ENCODE measurements around the gene CSF1R. TPM values are rescaled to one million over a fixed set of nuclear protein-coding genes. Genes with fewer than 3 reads are reported as not detected.

The CSF1R gene
- total and polyA plus RNA-seq, 12 donors, result 4.8 to 83.9 (median 10.6) TPM

DNA sequence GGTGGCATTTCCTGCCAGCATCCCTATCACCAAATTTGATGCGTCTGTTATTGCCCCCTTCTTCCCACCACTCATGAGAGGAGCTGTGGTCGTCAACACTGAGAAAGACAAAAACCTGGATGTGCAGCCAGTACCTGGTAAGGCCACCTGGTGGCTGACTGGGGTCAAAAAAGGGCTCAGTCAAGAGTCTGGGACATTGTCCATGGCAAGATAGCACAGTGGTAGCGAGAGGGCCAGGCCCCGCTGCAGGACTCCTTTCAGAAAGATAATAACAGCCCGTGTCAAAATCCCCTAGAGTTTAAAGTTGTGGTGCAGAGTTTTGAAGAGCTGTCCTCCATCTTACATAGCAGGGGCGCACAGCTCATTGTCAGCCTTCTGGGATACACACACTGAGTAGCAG lies 40.8 kb downstream of the CSF1R start:
- H3K4me1 ChIP-seq, result peaks cover 0 to 46% (median 36%) of the 10 kb centered on the region in 9 donors

DNA sequence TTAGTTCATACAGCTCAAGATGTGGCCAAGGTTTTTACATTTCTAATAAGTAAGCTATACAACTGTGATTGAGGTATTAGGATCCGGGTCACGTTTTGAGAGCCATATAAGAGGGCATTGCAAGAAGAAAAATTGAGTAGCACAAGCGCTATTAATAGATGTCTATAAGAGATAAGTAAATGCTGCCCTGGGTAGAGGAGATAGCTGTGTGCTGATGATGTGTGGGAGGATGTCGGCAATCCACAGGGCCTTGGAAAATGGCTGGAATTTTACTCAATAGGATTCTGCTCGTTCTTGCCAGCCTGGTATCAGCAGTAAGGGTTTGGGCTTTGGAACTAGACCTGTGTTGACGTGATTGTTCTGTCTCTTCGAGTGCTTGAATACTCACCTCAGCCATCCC lies 41.6 kb downstream of the CSF1R start:
- TF ChIP-seq, protein P1, sequence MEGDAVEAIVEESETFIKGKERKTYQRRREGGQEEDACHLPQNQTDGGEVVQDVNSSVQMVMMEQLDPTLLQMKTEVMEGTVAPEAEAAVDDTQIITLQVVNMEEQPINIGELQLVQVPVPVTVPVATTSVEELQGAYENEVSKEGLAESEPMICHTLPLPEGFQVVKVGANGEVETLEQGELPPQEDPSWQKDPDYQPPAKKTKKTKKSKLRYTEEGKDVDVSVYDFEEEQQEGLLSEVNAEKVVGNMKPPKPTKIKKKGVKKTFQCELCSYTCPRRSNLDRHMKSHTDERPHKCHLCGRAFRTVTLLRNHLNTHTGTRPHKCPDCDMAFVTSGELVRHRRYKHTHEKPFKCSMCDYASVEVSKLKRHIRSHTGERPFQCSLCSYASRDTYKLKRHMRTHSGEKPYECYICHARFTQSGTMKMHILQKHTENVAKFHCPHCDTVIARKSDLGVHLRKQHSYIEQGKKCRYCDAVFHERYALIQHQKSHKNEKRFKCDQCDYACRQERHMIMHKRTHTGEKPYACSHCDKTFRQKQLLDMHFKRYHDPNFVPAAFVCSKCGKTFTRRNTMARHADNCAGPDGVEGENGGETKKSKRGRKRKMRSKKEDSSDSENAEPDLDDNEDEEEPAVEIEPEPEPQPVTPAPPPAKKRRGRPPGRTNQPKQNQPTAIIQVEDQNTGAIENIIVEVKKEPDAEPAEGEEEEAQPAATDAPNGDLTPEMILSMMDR (IDR thresholded peaks at IDR 0.05), result no peak
- ATAC-seq (peak in 3 of 8 donors; percentile 20 to 42 (median 24)), DNase-seq (no peak)
- Histone ChIP-seq H3K36me3 (peaks cover 6 to 100% (median 49%) of the 10 kb centered on the region in 9 donors), H3K9me3 (no peaks in the 10 kb centered on the region), H3K27ac (peak overlapping the region in 6 of 10 donors; percentile 18 to 72 (median 61)), H3K27me3 (no peaks in the 10 kb centered on the region), H3K4me1 (peaks cover 0 to 46% (median 36%) of the 10 kb centered on the region in 9 donors), H3K4me3 (no peak overlapping the region)
- intact Hi-C loops (cut with DNase I), result loop anchor here in 3 of 10 donors (10.0 kb wide), 1 partner anchor 170 kb away; no protein-coding TSS in a partner anchor
- 45 to 58% methylated on average over 7 of the region's 7 CpGs for WGBS, 2 donors

More for the DNA sequence above, 40.8 kb downstream of the CSF1R start:
- no peaks in the 10 kb centered on the region for H3K9me3 ChIP-seq
- intact Hi-C loops (cut with DNase I), result loop anchor here in 3 of 10 donors (10.0 kb wide), 1 partner anchor 169 kb away; no protein-coding TSS in a partner anchor
- H3K36me3 ChIP-seq, result peaks cover 6 to 100% (median 54%) of the 10 kb centered on the region in 9 donors
- no peaks in the 10 kb centered on the region for H3K27me3 ChIP-seq
- no peak overlapping the region for H3K4me3 ChIP-seq
- no peak for ATAC-seq
- TF ChIP-seq, protein P1 (IDR thresholded peaks at IDR 0.05), result no peak
- peak overlapping the region in 3 of 10 donors; percentile 18 to 54 (median 27) for H3K27ac ChIP-seq
- DNase-seq, result no peak
- 80 to 82% methylated on average over 6 of the region's 6 CpGs for WGBS, 2 donors

DNA sequence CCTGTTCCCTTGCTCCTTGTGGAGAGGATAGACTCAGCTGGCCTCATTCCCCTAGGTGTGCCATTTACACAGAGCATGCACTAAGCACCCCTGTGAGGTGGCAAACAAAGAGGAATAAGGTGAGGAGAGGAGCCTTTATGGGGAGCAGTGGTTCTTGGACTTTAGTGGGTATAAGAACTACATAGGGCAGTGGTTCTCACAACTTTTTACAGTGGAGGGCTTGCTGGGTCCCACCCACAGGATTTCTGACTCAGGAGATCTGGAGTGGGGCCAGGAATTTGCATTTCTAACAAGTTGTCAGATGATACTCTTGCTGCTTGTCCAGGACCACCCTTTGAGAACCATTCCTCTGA lies 42.0 kb downstream of the CSF1R start:
- Histone ChIP-seq H3K4me1 (peaks cover 0 to 46% (median 34%) of the 10 kb centered on the region in 9 donors), H3K36me3 (peaks cover 6 to 100% (median 44%) of the 10 kb centered on the region in 9 donors), H3K9me3 (no peaks in the 10 kb centered on the region), H3K4me3 (no peak overlapping the region), H3K27me3 (no peaks in the 10 kb centered on the region), H3K27ac (peak overlapping the region in 7 of 10 donors; percentile 18 to 72 (median 61))
- TF ChIP-seq, protein P1 (IDR thresholded peaks at IDR 0.05), result no peak
- intact Hi-C loops (cut with DNase I), result loop anchor here in 3 of 10 donors (10.0 kb wide), 1 partner anchor 170 kb away; no protein-coding TSS in a partner anchor
- ATAC-seq (peak in 5 of 8 donors; percentile 5 to 29 (median 19)), DNase-seq (peak in 1 of 2 donors; percentile 35)

DNA sequence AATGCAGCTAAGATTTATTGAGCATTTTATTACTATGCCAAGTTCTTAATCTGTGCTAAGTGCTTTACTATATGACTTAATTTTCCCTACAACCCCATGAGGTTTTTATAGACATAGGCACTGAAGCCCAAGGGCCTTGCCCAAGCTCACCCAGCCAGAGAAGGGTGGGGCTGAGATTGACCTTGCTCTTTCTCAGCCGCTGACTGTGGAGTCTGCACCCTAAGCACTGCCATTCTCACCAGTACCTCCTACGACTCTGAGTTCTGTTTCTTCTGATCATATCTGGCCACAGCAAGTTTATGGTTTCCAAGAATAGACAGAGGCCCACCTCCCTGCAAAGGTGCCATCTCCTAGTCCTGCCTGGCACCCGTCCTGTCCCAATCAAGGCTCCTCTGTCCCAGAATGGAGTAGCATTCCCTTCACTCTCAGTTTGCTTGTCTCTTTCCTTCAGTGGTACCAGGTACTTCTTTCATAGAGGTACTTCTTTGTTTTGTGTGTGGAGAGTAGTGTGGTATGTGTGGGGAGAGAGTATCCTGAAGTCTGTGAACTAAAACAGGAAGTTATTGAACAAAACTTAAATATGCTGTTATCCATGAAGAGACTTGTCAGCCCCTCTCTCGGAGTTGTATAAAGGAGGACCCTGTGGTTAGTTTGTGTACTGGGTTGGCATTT lies 42.6 kb downstream of the CSF1R start:
- TF ChIP-seq, protein P1 (IDR thresholded peaks at IDR 0.05), result no peak
- Histone ChIP-seq H3K4me1 (peaks cover 0 to 46% (median 34%) of the 10 kb centered on the region in 9 donors), H3K27ac (peak overlapping the region in 7 of 10 donors; percentile 18 to 72 (median 61)), H3K27me3 (no peaks in the 10 kb centered on the region), H3K36me3 (peaks cover 3 to 100% (median 39%) of the 10 kb centered on the region in 9 donors), H3K4me3 (no peak overlapping the region), H3K9me3 (no peaks in the 10 kb centered on the region)
- no peak for DNase-seq
- 47 to 55% methylated on average over 4 of the region's 4 CpGs for WGBS, 2 donors
- ATAC-seq, result peak in 6 of 8 donors; percentile 36 to 65 (median 56)
- intact Hi-C loops (cut with DNase I), result loop anchor here in 3 of 10 donors (10.0 kb wide), 1 partner anchor 171 kb away; no protein-coding TSS in a partner anchor
